NCI-H524 (cell line): ENCODE measurements around the gene MPG.
"Not testable (repeated sequence)": the region's sequence is repeated elsewhere in the genome, so short reads cannot be mapped to it uniquely, and the experiment has no call there.

Experiments used
- DNase-seq, 2 experiments: peaks; one replicate each; lab custom pipeline; 2025; lab: John Stamatoyannopoulos, UW

MPG gene, protein sequence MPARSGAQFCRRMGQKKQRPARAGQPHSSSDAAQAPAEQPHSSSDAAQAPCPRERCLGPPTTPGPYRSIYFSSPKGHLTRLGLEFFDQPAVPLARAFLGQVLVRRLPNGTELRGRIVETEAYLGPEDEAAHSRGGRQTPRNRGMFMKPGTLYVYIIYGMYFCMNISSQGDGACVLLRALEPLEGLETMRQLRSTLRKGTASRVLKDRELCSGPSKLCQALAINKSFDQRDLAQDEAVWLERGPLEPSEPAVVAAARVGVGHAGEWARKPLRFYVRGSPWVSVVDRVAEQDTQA

DNA sequence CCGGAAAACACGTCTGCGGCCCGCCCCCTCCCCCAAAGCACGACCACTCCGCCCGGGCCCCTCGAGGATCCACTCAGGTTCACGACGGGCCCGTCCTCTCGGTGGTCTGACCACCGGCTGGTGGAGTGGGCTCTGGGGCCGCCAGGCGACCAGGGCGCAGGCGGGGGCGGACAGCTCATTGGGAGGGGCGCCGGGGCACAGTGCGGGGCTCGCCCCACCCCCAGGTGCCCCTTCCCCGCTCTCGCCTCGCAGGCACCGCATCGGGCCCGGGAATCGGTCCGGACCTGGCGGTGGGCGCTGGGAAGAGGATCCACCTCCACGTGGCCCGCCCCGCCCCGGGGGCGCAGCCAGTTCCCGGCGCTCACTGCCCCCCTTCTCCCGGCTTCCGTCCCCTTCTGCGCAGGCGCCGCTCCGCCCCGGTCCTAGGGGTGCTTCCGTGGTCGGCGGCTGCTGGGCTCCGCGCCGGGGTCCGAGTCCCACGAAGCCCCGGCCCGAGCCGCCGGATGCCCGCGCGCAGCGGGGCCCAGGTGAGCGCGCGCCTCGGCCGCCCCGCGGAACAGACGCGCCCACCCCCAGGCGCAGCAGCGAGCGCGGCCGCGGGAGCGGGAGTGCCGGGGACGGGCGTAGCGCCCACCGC is at the start of gene MPG:
Gene MPG (plus strand): TSS at position 419 of the 637 bp plus-strand sequence. CDS start 85 bp downstream, at position 504.
- peak; percentile 69 to 78 for DNase-seq

DNA sequence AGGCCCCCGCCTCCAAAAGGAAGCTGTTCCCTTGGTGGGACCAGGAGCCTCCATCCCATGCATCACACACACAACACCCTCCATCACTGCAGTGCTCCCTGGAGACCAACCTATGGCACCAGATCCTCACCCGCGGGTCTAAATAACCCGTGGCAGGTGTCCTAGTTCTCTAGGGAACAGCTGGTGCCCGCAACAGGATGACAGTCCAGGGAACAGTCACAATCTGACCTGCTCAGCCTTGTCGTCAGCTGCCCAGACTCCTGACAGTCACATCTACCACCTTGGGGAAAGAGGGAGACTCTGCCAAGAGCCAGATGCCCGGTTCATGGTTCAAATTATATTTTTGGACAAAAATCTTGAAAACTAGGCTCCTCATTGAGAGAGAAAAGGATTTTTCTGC is 47.4 kb upstream of the MPG start:
- DNase-seq = peak in 1 of 2 experiments; percentile 44

DNA sequence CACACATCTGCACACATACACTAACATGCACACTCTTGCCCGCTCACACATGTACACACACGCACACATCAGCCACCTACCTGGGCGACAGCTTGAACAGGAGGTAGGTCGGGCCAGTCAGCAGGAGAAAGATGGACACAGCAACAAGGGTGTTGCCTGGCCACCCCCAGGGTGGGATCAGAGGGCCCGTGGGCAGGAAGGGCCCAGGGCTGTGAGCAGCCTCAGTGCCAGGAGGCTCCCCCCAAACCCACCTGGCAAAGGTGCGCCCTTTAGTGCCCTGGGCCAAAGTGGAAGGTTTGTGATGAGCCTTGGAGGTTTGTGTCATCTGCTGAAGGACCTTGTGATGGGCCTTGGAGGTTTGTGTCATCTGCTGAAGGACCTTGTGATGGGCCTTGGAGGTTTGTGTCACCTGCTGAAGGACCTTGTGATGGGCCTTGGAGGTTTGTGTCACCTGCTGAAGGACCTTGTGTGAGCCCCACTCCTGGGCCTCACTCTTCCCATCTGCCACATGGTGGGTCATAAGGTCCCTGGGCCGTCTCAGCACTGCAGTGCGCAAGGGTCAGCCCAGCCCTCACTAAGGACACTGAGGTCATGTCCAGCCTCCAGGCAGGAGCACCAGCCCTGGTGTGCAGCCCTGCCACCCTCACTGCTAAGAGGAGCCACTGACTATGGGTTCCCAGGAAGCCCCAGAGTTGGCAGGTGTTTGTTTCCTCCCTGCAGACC is 44.7 kb upstream of the MPG start:
- not testable (repeated sequence) for DNase-seq

DNA sequence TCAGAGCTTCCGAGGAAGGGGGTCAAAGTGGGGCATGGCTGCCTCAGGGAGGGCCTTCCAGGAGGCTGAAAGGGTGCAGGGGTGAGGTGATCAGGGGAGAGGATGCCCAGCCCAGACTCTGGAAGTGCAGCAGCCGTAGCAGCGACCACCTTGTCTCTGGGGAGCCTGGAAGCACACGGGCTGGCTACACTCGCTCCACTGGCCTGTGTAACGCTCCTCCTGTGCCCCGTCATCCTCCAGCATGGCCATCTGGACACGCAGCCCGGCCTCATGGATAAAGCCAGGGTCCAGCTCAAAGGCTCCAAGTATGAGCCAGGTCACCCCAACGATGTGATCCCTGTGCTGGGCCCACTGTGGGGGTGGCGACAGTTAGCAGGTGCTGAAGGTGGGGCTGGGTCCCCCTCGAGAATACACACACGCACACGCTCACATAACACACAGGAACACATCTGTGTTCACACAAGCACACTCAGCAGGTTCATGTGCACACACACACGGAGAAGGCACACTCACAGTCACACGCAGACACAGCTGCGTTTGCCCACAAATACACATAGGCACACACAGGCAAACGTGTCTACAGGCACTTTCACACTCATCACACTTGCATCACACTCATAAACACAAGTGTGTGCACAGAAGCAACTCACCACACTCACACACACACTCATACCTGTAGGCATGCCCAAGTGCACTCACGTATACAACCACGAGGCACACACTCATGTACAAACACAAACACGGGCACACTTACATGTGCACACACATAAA is 44.0 kb upstream of the MPG start:
- no peak for DNase-seq

DNA sequence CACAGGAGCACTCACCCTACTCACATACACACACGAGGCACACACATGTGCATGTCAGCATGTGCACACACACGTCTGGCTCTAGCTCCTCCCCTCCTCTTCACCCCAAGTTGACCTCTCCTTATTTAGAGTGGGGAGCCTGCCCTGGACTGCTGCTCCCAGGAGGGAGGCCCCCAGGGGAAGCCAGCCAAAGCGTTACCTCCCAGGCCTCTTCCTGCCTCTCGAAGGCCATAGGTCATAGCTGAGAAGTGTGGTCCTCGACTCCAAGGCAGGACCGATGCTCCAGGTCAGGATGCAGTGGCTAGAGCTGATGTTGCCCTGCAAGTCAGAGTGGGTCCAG is 43.4 kb upstream of the MPG start:
- DNase-seq = no peak

DNA sequence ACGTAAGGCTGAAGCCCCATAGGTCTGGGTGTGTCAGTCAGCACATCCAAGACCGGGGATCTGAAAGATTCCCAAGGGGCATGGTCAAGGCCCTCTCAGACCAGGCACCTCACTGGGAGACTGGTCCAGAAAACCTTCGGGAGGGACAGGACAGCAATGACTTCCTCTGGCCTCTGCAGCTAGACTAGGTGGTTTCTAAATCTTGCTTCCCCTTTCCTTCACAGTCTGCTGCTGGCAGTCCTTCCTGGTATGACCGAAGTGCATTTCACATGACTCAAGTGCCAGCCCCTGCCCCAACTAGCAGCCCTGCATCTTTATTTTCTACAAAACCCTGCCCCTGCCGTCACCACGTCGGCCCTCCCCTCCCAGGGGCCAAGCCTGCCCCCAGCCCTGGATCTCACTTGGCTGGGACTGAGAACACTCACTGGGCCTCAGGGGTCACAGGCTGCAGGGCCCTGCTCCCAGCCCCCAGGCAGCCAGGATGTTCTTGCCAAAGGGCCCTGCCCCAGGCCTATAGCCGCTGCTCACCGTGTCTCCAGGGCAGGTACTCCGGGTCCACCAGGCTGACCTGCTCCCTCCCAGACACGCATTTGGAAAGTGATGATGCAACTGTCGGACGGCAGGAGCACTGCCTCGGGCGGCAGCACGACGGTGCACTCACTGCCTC is 42.9 kb upstream of the MPG start:
- DNase-seq = no peak

DNA sequence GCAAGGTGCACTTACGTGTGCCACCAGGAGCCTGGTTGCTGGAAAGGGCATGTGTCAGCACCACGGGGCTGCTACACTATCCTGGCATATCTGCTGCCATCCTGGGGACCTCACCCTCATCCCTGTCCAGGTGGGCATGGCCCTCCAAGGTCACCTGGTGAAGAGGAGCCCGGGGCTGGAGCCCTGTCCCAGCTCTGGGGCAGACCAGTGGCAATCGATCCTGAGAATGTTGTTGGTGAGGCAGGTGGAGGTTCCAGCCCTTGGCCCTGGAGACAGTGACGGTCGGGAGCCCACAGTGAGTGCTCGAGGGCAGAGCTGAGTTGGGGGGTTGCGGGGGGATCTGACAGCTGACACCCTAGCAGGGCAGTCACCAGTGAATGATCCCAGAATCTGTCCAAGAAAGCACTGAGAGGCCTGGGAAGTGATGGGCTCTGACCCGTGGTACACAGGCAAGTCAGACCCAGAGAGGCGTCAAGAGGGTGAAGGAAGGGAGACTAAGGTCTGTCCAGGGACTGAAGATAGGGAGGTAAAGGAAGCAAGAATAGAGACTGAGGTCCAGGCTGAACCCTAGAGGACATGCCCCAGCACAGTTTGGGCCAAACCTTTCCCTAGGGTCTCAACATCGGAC is 42.2 kb upstream of the MPG start:
- no peak for DNase-seq

DNA sequence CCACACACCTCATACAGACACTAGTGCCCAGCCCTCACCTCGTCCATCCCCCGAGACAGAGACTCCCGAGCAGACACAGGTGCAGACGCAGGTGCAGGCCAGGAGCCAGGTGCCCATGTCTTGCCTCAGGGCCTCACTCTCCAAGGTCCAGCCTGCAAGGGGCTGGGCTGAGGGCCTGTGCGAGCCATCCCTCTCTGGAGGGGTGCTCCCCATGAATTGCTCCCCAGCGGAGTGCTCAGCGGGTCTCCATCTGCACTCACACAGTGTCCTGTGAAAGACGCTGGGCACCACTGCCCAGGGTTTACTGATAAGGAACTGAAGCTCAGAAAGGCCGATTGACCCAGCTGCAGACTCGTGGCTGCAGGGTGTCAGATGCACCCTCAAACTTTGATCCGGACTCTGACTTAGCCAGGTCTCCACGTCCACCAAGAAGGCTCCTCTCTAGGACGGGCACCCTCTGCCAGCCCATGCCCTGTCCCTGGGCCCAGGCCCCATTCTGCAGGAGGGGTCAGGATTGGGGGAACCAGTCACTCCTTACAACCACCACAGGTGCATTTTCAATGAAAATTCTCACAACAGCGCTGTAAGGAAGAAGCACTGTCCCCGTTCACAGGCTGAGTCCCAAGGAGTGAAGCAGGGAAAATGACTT is 41.6 kb upstream of the MPG start:
- no peak for DNase-seq

DNA sequence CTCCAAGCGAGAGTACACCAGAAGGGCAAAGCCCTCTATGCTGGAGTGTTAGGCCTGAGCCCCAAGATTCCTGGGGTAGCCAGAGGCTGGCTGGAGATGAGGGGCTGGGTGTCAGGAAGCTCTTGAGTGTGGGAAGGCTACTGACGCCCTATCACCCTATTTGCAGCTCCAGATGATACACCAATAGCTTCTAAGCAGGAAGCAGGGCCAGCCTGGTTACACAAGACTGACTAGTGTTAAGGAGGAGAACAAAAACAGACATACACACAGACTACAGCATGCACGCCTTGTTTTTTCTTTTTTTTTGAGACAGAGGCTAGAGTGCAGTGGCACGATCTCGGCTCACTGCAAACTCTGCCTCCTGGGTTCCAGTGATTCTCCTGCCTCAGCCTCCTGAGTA is 40.5 kb upstream of the MPG start:
- DNase-seq = no peak

DNA sequence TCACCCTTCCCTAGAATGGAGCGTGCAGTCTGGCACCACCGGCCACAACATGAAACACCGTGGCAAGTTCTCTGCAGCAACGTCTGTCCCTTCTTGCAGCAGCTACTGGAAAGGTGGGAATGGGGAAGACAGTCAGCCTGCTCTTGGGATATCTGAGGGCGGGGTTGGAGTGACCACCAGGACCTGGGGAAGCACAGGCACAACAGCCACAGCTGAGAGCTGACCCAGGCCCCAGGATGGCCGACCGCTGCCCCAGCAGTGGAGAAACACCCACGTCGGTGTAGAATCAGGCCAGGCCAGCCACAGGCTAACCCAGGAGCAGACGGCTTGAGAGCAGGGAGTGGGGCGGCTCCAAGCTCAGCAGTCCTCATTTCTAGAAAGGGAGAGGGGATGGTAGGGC is 39.8 kb upstream of the MPG start:
- not testable (repeated sequence) for DNase-seq

DNA sequence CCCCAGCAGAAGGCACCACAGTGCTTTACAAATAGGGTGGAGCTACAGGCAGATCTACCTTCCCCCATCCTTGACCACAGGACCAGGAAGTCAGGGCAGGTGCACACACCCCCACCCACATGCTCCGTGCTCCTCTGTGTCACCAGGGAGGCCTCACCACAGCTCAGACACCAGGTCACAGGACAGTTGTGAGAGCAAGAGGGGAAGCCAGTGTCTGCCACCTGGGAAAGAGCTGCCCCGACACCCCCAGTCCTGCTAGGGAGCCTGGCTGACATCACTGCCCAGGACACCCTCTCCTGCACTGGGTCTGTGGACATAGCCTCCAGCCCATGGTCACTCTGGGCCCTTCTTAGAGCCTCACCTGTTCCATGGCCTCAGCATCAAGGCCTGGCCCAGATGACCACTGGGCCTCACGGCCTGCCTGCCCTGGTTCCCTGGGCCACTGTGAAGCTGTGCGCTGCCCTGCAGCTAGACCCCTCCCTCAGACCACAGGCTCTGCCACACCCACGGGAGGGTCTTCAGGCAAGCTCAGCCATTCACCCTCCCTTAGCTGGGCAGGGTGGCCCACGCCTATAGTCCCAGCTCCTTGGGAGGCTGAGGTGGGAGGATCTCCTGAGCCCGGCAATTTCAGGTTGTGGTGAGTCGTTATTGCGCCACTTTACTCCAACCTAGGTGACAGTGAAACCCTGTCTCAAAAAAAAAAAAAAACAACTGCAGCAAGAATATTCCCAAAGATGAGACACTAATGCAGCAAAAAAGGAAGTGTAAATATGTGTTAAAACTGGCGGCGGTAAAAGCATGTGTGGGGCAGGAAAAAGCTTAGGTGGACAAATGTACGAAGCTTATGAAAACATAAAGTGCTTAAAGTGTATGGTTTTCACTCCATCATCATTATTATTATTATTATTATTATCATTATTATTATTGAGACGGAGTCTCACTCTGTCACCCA is 38.8 kb upstream of the MPG start:
- no peak for DNase-seq

DNA sequence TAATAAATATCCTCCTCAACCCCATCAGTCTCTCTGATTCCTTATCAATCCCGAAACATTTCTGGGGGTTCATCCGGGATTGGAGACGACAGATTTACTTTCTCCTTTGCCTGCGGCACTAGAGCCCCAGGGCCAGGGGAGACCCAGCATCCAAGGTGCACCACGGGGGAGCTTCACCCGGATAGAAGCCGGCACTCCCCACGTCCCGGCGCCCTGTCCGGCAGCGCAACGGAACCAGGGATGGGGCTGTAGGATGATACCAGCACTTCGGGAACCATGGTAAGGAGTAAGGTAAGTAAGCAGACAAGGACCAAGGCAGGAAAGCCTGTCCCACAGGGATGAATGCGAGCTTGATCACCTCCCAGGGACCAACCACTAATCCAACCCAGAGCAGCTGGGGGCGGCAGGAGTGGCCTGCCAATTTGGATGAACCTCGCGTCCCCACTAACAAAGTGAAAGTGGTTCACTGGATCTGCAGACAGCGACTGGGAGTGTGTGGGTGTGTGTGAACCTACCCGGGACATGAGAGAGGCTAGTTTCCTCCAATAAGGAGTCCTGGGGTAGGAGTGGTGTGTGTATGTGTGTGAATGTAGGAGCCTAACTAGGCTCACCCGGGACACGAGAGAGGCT is 36.5 kb upstream of the MPG start:
- no peak for DNase-seq

DNA sequence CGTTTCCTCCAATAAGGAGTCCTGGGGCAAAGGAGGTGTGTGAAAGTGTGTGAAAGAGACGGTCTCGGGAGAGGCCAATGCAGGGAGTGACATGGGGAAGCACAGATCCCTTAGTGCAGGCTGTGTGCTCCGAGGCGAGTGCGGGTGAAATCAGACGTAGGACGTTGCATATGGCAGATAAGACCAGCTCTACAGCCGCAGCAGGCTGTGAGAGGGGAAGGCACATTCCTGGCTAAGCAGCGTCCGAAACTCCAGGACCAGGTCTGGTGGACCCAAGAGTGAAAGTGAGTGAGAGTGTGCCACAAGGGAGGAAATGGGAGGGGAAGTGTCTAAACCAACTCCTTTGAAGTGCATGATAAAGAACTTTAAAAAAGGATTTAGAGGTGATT is 36.0 kb upstream of the MPG start:
- no peak for DNase-seq

DNA sequence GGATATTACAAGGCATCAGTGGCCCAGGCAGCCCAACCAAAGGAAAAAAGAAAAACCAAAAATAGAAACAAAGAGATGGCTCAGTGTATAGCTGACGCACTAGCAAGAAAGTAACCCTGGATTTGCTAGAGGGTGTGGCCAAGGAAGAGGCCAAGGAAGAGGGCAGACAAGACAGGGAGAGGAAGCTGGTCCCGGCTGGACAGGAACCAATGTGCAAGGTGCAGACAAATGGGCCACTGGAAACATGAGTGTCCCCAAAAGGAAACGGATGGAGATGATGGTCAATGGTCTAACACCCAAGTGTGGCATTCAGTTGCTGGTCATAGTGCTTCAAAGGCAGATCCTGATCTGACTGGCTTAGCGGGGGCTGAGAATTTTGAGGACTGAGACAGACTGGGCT is 35.3 kb upstream of the MPG start:
- no peak for DNase-seq

DNA sequence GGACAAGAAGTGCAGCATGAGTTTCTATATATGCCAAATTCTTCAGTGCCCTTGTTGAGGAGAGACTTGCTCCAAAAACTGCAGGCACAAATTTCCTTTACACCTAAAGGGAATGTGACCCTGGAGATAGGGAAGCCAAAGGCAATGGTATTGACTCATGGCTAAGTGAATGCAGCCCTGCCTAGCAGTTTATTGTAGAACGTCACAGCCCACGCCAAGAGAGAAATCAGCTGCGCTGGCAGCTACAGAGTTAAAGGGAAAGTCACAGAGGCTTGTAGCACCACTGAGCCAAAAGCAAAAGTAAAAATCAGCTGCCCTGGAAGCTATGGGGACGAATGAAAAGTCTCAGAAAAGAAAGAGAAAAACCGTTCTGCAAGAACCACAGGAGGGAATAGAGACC is 34.7 kb upstream of the MPG start:
- no peak for DNase-seq

DNA sequence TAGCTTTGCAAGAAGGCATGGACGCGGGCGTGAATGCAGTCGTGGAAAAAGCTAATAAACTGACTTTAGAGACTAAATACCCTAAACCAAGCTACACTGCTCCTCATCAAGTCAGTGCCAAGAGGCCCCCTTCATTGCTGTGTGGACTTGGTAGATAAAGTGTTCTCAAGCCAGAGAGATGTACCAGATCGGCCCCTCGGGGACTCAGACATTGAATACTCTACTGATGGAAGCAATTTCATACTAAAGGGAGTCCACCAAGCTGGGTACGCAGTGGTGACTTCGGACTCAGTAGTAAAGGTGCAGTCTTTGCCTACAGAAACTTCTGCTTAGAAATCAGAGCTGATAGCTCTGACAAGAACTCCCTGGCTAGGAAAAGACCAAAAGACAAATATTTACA is 33.4 kb upstream of the MPG start:
- DNase-seq = no peak

DNA sequence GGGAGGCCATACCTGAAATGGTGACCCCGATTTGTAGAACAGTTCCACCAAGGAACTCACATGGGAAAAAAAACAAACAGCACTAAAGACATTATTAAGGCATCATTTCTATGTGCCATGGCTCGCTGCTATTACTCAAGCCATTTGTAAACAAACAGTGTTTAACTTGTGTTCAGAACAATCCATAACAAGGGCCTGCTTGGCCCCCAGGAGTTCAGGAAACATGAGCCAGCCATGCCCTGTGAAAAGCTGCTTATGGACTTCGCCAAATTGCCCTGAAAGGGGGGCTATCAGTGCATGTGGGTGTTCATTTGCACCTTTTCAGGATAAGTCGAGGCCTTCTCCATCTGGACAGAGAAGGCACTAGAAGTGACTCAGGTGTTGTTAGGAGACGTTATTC is 32.6 kb upstream of the MPG start:
- DNase-seq = no peak

DNA sequence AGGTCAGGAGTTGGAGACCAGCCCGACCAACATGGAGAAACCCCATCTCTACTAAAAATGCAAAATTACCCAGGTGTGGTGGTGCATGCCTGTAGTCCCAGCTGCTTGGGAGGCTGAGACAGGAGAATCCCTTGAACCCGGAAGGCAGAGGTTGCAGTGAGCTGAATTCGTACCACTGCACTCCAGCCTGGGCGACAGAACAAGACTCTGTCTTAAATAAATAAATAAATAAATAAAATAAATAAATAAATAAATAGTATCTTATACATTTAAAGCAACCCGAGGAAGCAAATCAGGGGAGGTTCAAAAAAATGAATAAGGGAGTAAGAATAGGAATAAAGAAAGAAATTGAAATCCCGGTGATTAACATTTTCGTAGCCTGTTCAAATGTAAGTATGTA is 31.5 kb upstream of the MPG start:
- not testable (repeated sequence) for DNase-seq

DNA sequence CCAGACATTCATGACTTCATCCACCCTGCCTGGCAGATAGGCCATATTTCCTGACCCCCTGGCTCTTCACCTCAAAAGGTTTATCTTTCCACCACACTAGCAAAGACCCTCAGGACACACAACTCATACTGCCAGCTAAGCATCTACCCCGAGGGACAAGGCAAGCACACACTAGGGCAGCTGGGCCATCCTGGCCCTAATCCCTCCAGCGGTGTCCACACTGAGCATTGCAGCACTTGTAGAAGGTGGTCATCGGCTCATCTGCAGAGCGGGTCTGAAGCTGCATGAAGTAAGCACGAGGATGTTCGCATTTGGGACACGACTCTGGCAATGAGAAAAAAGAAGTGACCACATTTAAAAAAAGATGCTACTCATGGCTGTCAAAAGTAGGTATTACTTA is 30.8 kb upstream of the MPG start:
- no peak for DNase-seq
